Adrenal gland (tissue), 5 donors: ENCODE data around the gene SYT1.

Experiments used
- CTCF ChIP-seq, 6 experiments: fragments of 450-650 bp in 4 of 6; fragments of 200-600 bp in 2 of 6; sonication (generic) in 1 of 6; IDR thresholded peaks; 1 replicate in 5 of 6; 2 replicates in 1 of 6; pipeline versions ENCODE4 v1.5.1 to v1.8.0; 2016 to 2021; ENCODE audit warnings: antibody characterized with exemption in 6 of 6, mild to moderate bottlenecking in 2 of 6, moderate library complexity in 1 of 6
- POLR2A ChIP-seq, 2 donors: fragments of 450-650 bp; IDR thresholded peaks; one replicate each; pipeline ENCODE4 v1.6.1; 2017; ENCODE audit warnings: antibody characterized with exemption in 2 of 2, mild to moderate bottlenecking in 2 of 2, moderate library complexity in 1 of 2
- donor health status: DM: no; HTN: no; CAD: no.

DNA sequence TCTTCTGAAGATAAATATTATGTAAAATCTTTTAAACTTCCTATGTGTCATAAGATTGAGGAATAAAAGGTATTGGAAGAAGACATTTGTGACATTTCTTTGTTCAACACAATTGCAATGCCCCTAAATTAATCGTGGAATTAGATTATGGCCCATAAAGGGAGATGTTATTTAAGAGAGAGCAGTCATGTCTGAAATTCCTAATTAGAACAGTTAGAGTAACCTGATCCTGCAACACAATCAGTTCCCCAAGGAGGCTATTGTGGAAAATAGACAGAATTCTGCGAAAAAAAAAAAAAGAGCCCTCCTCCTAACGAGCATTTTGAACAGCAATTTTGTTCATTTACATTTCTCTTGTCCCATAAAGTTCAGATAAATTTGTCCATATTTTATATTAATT, 486.7 kb downstream of the SYT1 start:
- no peak for TF ChIP-seq CTCF (IDR thresholded peaks at IDR 0.05)
- TF ChIP-seq POLR2A (IDR thresholded peaks at IDR 0.05): no peak
